Lower lobe of right lung (tissue), 2 donors: ENCODE measurements around the gene SNAP23. TPM values are rescaled to one million over a fixed set of nuclear protein-coding genes. Genes with fewer than 3 reads are reported as not detected.
"Not testable (repeated sequence)": the region's sequence is repeated elsewhere in the genome, so short reads cannot be mapped to it uniquely, and the experiment has no call there.

Source experiments
- ATAC-seq, 2 donors: fragments of 200-7000 bp; cut with Tn5 transposase; one replicate each; pipeline ENCODE4 v1.9.1; 2020 to 2022; ENCODE audit warnings: mild to moderate bottlenecking in 2 of 2, moderate library complexity in 2 of 2
- DNase-seq: peaks from one replicate; pipeline ENCODE4 v3.0.0-alpha.2; 2020
- H3K27ac ChIP-seq: fragments of 200-600 bp; one replicate; pipeline ENCODE4 v1.8.0; 2022
- H3K27me3 ChIP-seq: fragments of 200-600 bp; one replicate; pipeline ENCODE4 v1.8.0; 2022; ENCODE audit warnings: low read depth
- H3K36me3 ChIP-seq: fragments of 200-600 bp; one replicate; pipeline ENCODE4 v1.8.0; 2022; ENCODE audit warnings: mild to moderate bottlenecking
- H3K4me1 ChIP-seq: fragments of 200-600 bp; one replicate; pipeline ENCODE4 v1.8.0; 2022
- H3K4me3 ChIP-seq: fragments of 200-600 bp; one replicate; pipeline ENCODE4 v1.8.0; 2022; ENCODE audit warnings: mild to moderate bottlenecking
- H3K9me3 ChIP-seq: fragments of 200-600 bp; one replicate; pipeline ENCODE4 v1.8.0; 2022
- intact Hi-C: fragments of 100-400 bp; cut with DNase I; formaldehyde crosslinking; loops from one replicate; pipeline ENCODE4 v1.11.0; 2022
- total RNA-seq: library from RNA; stranded (reverse); fragmentation: NEBNext Ultra II Directional; extraction: Animal tissue kit (Norgen Biotek cat#: 25700); gene quantifications from one replicate; pipeline ENCODE4 v1.2.1, GENCODE V29; 2021
- TF ChIP-seq, protein P1 (sequence below): fragments of 200-600 bp; IDR thresholded peaks from one replicate; pipeline ENCODE4 v1.8.0; 2022; ENCODE audit warnings: antibody characterized with exemption, mild to moderate bottlenecking
- donor health status: DM: no; HTN: yes; CAD: no; lungs with severe emphysema.

Gene SNAP23
- total RNA-seq, 1 donor from 2014 or later: 79.3 TPM

DNA sequence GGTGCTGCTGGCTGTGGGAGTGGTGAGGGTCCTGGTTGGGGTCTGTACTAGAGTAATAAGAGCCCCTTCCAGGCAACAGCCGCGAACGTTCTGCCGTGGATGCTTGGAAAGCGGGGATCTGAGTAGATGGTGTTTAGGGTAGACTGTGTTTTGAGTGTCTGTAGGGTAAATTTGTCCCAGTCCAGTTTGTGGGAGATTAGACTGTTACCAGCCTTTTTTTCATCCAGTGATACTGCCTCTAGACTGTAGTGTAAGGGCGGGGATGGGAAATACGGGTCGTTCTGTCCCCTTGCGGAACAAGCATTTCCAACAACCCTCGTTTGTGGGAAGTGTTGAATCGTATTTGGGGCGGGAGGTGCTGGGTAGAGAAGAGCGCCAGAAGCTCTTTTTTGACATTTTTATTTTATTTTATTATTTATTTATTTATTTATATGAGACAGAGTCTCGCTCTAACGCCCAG lies 53.6 kb downstream of the SNAP23 start:
- intact Hi-C loops: no loop called here
- Histone ChIP-seq H3K4me1 (peaks cover 34% of the 10 kb centered on the region), H3K36me3 (peaks cover 11% of the 10 kb centered on the region), H3K4me3 (peak overlapping the region; percentile 84), H3K27ac (peak overlapping the region; percentile 92), H3K9me3 (no peaks in the 10 kb centered on the region), H3K27me3 (no peaks in the 10 kb centered on the region)
- TF ChIP-seq, protein P1, sequence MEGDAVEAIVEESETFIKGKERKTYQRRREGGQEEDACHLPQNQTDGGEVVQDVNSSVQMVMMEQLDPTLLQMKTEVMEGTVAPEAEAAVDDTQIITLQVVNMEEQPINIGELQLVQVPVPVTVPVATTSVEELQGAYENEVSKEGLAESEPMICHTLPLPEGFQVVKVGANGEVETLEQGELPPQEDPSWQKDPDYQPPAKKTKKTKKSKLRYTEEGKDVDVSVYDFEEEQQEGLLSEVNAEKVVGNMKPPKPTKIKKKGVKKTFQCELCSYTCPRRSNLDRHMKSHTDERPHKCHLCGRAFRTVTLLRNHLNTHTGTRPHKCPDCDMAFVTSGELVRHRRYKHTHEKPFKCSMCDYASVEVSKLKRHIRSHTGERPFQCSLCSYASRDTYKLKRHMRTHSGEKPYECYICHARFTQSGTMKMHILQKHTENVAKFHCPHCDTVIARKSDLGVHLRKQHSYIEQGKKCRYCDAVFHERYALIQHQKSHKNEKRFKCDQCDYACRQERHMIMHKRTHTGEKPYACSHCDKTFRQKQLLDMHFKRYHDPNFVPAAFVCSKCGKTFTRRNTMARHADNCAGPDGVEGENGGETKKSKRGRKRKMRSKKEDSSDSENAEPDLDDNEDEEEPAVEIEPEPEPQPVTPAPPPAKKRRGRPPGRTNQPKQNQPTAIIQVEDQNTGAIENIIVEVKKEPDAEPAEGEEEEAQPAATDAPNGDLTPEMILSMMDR: no peak
- no peak for DNase-seq
- peak; percentile 55 to 57 for ATAC-seq

DNA sequence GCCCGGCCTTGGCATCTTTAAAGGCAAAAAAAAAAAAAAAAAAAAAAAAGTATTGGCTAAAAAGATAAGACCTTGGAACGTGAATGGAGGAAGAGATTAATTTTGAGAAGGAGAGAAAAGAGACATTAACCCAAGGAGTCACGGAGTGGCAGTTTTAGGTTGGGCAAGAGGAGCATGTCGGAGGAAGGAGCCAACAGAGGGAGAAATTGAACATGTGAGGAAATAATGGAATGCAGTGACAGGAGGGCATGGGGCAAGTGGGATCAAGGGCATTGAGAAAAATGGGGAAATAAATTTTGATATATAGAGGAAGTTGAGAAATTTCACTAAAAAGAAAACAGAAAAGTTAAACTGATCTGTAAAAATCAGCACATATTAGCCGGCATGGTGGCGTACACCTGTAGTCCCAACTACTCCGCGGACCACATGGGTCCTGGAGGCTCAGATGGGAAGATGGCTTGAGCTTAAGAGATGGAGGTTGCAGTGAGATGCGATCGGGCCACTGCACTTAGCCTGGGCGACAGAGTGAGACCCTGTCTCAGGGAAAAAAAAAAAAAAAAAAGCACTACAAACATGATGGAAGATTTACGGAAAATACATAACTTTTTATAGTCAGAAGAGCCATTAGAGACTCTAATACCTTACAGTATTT lies 54.4 kb downstream of the SNAP23 start:
- Histone ChIP-seq H3K27me3 (no peaks in the 10 kb centered on the region), H3K27ac (peak overlapping the region; percentile 92), H3K36me3 (peaks cover 3% of the 10 kb centered on the region), H3K9me3 (no peaks in the 10 kb centered on the region), H3K4me3 (peak overlapping the region; percentile 84), H3K4me1 (peaks cover 34% of the 10 kb centered on the region)
- ATAC-seq (no peak), DNase-seq (no peak)
- TF ChIP-seq, protein P1: no peak
- intact Hi-C loops: no loop called here

DNA sequence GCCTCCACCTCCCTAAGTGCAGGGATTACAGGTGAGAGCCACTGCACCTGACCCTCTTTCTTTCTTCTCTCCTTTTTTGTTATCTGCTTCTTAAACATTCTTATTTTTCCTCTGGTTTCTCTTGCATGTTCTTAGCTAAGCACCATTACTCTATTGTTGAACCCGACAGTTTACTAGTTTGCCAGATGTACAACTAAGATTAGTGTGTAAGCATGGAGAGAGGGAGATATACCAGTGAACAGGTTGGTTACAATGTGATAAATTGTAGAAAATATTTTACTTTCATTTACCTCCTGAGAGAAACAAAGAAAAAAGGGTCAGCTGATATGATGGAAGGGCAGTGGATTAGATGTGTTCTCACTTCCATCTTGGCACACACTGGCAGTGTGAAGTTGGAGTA lies 58.1 kb downstream of the SNAP23 start:
- Histone ChIP-seq H3K36me3 (peaks cover 11% of the 10 kb centered on the region), H3K9me3 (no peaks in the 10 kb centered on the region), H3K4me1 (peaks cover 11% of the 10 kb centered on the region), H3K27me3 (no peaks in the 10 kb centered on the region), H3K27ac (no peak overlapping the region), H3K4me3 (no peak overlapping the region)
- TF ChIP-seq, protein P1: no peak
- DNase-seq (no peak), ATAC-seq (no peak)
- intact Hi-C loops: no loop called here

DNA sequence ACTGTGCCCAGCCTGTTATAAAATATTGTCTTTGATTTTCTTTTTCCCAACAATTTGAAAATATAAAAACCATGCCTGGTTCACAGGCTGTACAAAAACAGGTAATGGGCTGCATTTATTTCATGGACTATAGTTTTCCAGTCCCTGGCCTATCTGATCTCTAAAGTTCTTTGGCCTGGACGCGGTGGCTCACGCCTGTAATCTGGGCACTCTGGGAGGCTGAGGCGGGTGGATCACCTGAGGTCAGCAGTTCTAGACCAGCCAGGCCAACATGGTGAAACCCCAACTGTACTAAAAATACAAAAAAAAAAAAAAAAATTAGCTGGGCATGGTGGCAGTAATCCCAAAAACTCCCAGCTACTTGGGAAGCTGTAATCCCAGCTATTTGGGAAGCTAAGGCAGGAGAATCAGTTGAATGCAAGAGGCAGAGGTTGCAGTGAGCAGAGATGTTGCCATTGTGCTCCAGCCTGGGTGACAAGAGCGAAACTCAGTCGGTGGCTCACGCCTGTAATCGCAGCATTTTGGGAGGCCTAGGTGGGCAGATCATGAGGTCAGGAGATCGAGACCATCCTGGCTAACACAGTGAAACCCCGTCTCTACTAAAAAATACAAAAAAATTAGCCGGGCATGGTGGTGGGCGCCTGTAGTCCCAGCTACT lies 61.2 kb downstream of the SNAP23 start:
- H3K9me3 ChIP-seq, H3K4me1 ChIP-seq, DNase-seq, H3K27ac ChIP-seq, H3K4me3 ChIP-seq, intact Hi-C loops, H3K27me3 ChIP-seq: not testable (repeated sequence)
- peaks cover 42% of the 10 kb centered on the region for H3K36me3 ChIP-seq
- peak; percentile 28 to 29 for ATAC-seq

DNA sequence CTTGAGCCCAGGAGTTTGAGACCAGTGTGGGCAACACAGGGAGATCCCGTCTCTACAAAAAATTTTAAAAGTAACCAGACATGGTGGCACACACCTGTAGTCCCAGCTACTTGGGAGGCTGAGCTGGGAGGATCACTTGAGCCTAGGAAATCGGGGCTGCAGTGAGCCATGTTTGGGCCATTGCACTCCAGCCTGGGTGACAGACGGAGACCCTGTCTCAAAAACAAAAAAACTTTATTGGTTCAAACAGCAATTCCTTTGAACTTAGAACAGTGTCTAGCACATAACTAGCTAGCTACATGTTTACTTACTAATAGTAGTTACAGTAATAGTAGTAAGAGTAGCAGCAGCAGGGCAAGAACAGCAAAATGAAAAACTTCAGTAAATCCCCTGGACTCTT lies 63.3 kb downstream of the SNAP23 start:
- peaks cover 63% of the 10 kb centered on the region for H3K36me3 ChIP-seq
- DNase-seq: no peak
- intact Hi-C loops: no loop called here
- H3K27ac ChIP-seq: no peak overlapping the region
- H3K4me3 ChIP-seq: no peak overlapping the region
- H3K9me3 ChIP-seq: no peaks in the 10 kb centered on the region
- H3K4me1 ChIP-seq: no peaks in the 10 kb centered on the region
- no peaks in the 10 kb centered on the region for H3K27me3 ChIP-seq
- TF ChIP-seq, protein P1: no peak
- no peak for ATAC-seq
